ENCODE measurements around the gene PAPOLB. TPM values are rescaled to one million over a fixed set of nuclear protein-coding genes. Genes with fewer than 3 reads are reported as not detected.

PAPOLB gene
- total and polyA plus RNA-seq, 7 experiments from 2014 or later: not detected

DNA sequence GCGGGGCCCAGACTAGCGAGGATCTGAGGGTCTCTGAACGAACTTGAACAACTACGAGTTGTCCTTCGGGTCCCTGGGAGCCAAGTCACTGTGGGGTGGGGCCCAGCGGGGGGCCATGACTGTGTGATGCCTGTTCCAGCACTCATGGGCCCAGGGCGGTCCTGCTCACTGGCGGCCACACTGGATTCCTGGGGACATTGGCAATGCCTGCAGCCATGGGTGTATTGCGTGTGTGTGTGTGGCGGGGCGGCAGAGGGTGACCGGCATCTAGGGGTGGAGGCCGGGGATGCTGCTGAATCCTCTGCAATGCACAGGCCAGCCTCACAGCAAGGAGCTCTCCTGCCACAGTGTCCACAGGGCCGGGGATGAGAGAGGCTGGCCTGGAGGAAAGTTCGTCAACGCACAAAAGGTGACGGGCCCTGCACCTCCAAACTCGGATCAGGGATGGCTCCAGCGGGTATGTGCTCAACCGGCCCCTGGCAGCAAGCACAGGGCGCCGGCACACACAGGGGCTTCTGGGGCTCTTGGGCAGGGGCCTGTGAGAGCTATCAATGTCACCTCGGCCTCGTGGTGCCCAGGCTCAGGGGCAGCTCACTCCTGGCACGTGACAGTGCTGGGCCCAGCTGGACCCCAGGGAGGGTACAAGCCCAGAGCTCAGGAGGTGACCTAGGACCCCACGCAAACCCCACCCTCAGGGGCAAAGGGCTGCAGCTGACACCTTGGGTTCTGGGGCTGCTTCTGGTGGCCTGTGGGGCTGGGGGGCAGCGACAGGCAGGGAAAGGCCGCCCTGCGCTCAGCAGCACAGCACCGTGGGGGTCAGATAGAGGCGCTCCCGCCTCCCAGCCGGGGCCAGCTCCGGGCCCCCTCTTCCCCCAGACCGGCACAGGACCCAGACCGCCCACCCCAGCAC, 27.9 kb downstream of the PAPOLB start:
- no peaks in the 10 kb centered on the region for H3K36me3 Mint-ChIP-seq
- DNase-seq (no peak), ATAC-seq (no peak)
- no peak overlapping the region for H3K4me3 ChIP-seq (ENCODE audit: low read length)
- no peaks in the 10 kb centered on the region for H3K4me1 ChIP-seq (ENCODE audit: control insufficient read depth in 2 of 2, insufficient read depth in 2 of 2, low read length in 2 of 2)
- intact Hi-C loops (cut with micrococcal nuclease): no loop called here
- H3K4me3 Mint-ChIP-seq: no peak overlapping the region
- no peak overlapping the region for H3K27ac Mint-ChIP-seq
- POLR2A ChIA-PET: no interaction called here
- H3K4me1 Mint-ChIP-seq: peaks cover 0 to 6% (median 5%) of the 10 kb centered on the region in 7 donors
- H3K36me3 ChIP-seq (ENCODE audit: control insufficient read depth in 2 of 3, insufficient read depth in 3 of 3, low read length in 3 of 3): no peaks in the 10 kb centered on the region
- no peaks in the 10 kb centered on the region for H3K9me3 ChIP-seq (ENCODE audit: control insufficient read depth in 2 of 3, low read length in 3 of 3)
- no peak overlapping the region for H3K27ac ChIP-seq (ENCODE audit: low read depth, low read length)
- CTCF ChIA-PET: interaction anchor here (0.6 kb wide), 1 partner anchor 251 kb away, joined by 3 read pairs; no protein-coding TSS in a partner anchor
- peaks cover 0 to 2% (median 0%) of the 10 kb centered on the region in 11 donors for H3K9me3 Mint-ChIP-seq
- no peaks in the 10 kb centered on the region for H3K27me3 Mint-ChIP-seq
- no peaks in the 10 kb centered on the region for H3K27me3 ChIP-seq (ENCODE audit: control insufficient read depth in 2 of 2, insufficient read depth in 2 of 2, low read length in 2 of 2)

GRCh38 chr7:4833176-4833575, 28.7 kb downstream of the PAPOLB start:
- Histone ChIP-seq H3K9me3 (ENCODE audit: control insufficient read depth in 2 of 3, low read length in 3 of 3) (no peaks in the 10 kb centered on the region), H3K36me3 (ENCODE audit: control insufficient read depth in 2 of 3, insufficient read depth in 3 of 3, low read length in 3 of 3) (no peaks in the 10 kb centered on the region), H3K4me3 (ENCODE audit: low read length) (no peak overlapping the region), H3K27ac (ENCODE audit: low read depth, low read length) (no peak overlapping the region), H3K27me3 (ENCODE audit: control insufficient read depth in 2 of 2, insufficient read depth in 2 of 2, low read length in 2 of 2) (no peaks in the 10 kb centered on the region), H3K4me1 (ENCODE audit: control insufficient read depth in 2 of 2, insufficient read depth in 2 of 2, low read length in 2 of 2) (no peaks in the 10 kb centered on the region)
- no peak for DNase-seq
- Mint-ChIP-seq H3K4me1 (peaks cover 0 to 6% (median 5%) of the 10 kb centered on the region in 7 donors), H3K4me3 (no peak overlapping the region), H3K36me3 (no peaks in the 10 kb centered on the region), H3K27me3 (no peaks in the 10 kb centered on the region), H3K9me3 (peaks cover 0 to 2% (median 0%) of the 10 kb centered on the region in 11 donors), H3K27ac (no peak overlapping the region)
- ChIA-PET CTCF (no interaction called here), POLR2A (no interaction called here)
- intact Hi-C loops (cut with micrococcal nuclease): no loop called here
- no peak for ATAC-seq

- ChIA-PET POLR2A (no interaction called here), CTCF (no interaction called here)
- H3K4me3 ChIP-seq (ENCODE audit: low read length): no peak overlapping the region
- H3K27ac ChIP-seq (ENCODE audit: low read depth, low read length): no peak overlapping the region
- H3K4me1 ChIP-seq (ENCODE audit: control insufficient read depth in 2 of 2, insufficient read depth in 2 of 2, low read length in 2 of 2): no peaks in the 10 kb centered on the region
- H3K36me3 ChIP-seq (ENCODE audit: control insufficient read depth in 2 of 3, insufficient read depth in 3 of 3, low read length in 3 of 3): no peaks in the 10 kb centered on the region
- no peaks in the 10 kb centered on the region for H3K9me3 ChIP-seq (ENCODE audit: control insufficient read depth in 2 of 3, low read length in 3 of 3)
- H3K27me3 Mint-ChIP-seq: no peaks in the 10 kb centered on the region
- H3K27ac Mint-ChIP-seq: no peak overlapping the region
- H3K9me3 Mint-ChIP-seq: peaks cover 0 to 2% (median 0%) of the 10 kb centered on the region in 11 donors
- DNase-seq (no peak), ATAC-seq (no peak)
- H3K4me1 Mint-ChIP-seq: peaks cover 0 to 6% (median 5%) of the 10 kb centered on the region in 7 donors
- intact Hi-C loops (cut with micrococcal nuclease): no loop called here
- H3K36me3 Mint-ChIP-seq: no peaks in the 10 kb centered on the region
- H3K27me3 ChIP-seq (ENCODE audit: control insufficient read depth in 2 of 2, insufficient read depth in 2 of 2, low read length in 2 of 2): no peaks in the 10 kb centered on the region
- no peak overlapping the region for H3K4me3 Mint-ChIP-seq
Measured at GRCh38 chr7:4832711-4833110, 29.1 kb downstream of the PAPOLB start.

DNA sequence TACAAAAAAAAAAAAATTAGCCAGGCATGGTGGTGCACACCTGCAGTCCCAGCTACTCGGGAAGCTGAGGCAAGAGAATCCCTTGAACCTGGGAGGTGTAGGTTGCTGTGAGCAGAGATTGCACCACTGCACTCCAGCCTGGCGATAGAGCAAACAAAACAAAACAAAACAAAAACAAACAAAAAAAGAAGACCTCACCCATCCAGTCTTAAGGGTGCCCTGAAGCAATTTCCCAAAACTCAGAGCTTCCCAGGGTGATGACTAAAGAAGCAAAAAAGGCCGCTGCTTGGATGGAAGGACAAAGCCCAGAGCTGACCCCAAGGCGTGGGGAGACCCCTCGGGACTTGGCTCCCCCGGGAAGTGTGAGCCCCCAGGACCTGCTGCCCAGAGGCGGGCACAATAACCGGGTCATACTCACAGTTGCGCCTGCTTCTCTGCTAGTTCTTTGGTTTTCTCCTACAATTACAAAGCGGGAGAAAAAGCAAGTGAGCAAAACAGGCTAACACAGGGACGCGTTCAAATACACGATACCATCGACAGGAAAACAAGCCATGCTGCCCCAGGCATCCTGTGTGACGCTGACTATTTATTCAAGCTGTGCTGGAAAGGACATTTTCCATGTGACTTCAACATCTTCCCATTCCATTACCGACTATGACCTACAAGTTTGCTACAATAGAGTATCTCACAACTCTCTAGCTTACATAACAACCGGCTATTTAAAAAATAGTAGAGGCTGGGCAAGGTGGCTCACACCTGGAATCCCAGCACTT, 29.9 kb downstream of the PAPOLB start:
- Mint-ChIP-seq H3K4me3 (no peak overlapping the region), H3K27ac (no peak overlapping the region), H3K36me3 (no peaks in the 10 kb centered on the region), H3K4me1 (peaks cover 0 to 6% (median 5%) of the 10 kb centered on the region in 7 donors), H3K27me3 (no peaks in the 10 kb centered on the region), H3K9me3 (peaks cover 0 to 1% (median 0%) of the 10 kb centered on the region in 11 donors)
- no peaks in the 10 kb centered on the region for H3K36me3 ChIP-seq (ENCODE audit: control insufficient read depth in 2 of 3, insufficient read depth in 3 of 3, low read length in 3 of 3)
- intact Hi-C loops (cut with micrococcal nuclease): no loop called here
- H3K4me3 ChIP-seq (ENCODE audit: low read length): no peak overlapping the region
- ATAC-seq (no peak), DNase-seq (no peak)
- no peaks in the 10 kb centered on the region for H3K4me1 ChIP-seq (ENCODE audit: control insufficient read depth in 2 of 2, insufficient read depth in 2 of 2, low read length in 2 of 2)
- H3K27me3 ChIP-seq (ENCODE audit: control insufficient read depth in 2 of 2, insufficient read depth in 2 of 2, low read length in 2 of 2): no peaks in the 10 kb centered on the region
- CTCF ChIA-PET: interaction anchor here (0.6 to 3.9 kb wide), 4 partner anchors 9 to 254 kb away, joined by 3 to 25 read pairs (median 4); no protein-coding TSS in a partner anchor
- POLR2A ChIA-PET: no interaction called here
- no peak overlapping the region for H3K27ac ChIP-seq (ENCODE audit: low read depth, low read length)
- H3K9me3 ChIP-seq (ENCODE audit: control insufficient read depth in 2 of 3, low read length in 3 of 3): no peaks in the 10 kb centered on the region

DNA sequence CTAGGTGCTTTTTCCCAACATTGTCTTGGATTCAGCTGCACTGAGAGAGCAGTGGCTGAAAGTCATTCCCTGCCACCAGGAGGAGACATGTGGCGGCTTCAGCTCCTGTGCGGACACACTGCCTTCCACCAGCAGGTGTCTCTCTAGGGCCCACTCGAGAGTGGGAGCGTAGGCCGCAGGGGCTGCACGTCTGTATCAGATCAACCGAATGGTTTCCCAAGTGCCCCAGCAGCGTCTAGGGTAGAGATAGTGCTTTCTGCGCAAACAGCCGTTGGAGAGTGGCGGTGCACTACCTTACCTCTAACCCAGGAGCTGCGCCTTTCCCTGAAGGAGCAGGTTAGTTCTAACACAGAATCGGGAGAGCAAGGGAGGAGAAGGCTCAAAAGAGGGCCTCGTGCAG, 31.7 kb downstream of the PAPOLB start:
- intact Hi-C loops (cut with micrococcal nuclease): loop anchor here in 1 of 2 donors (1.0 kb wide), 2 partner anchors 143 to 255 kb away; no protein-coding TSS in a partner anchor
- H3K27me3 ChIP-seq (ENCODE audit: control insufficient read depth in 2 of 2, insufficient read depth in 2 of 2, low read length in 2 of 2): no peaks in the 10 kb centered on the region
- Mint-ChIP-seq H3K27ac (peak overlapping the region in 2 of 9 donors; percentile 64 to 87), H3K4me1 (peaks cover 0 to 6% (median 5%) of the 10 kb centered on the region in 7 donors), H3K27me3 (peaks cover 0 to 7% (median 0%) of the 10 kb centered on the region in 5 donors), H3K4me3 (no peak overlapping the region), H3K36me3 (no peaks in the 10 kb centered on the region), H3K9me3 (no peaks in the 10 kb centered on the region)
- POLR2A ChIA-PET: no interaction called here
- H3K4me3 ChIP-seq (ENCODE audit: low read length): no peak overlapping the region
- H3K36me3 ChIP-seq (ENCODE audit: control insufficient read depth in 2 of 3, insufficient read depth in 3 of 3, low read length in 3 of 3): no peaks in the 10 kb centered on the region
- peak; percentile 79 for ATAC-seq
- no peaks in the 10 kb centered on the region for H3K4me1 ChIP-seq (ENCODE audit: control insufficient read depth in 2 of 2, insufficient read depth in 2 of 2, low read length in 2 of 2)
- CTCF ChIA-PET: interaction anchor here (0.9 to 3.9 kb wide), 3 partner anchors 11 to 256 kb away, joined by 3 to 25 read pairs (median 8); no protein-coding TSS in a partner anchor
- peak; percentile 23 to 69 (median 49) for DNase-seq
- H3K27ac ChIP-seq (ENCODE audit: low read depth, low read length): no peak overlapping the region
- no peaks in the 10 kb centered on the region for H3K9me3 ChIP-seq (ENCODE audit: control insufficient read depth in 2 of 3, low read length in 3 of 3)

- Histone ChIP-seq H3K27ac (ENCODE audit: low read depth, low read length) (no peak overlapping the region), H3K4me3 (ENCODE audit: low read length) (no peak overlapping the region), H3K36me3 (ENCODE audit: control insufficient read depth in 2 of 3, insufficient read depth in 3 of 3, low read length in 3 of 3) (no peaks in the 10 kb centered on the region), H3K9me3 (ENCODE audit: control insufficient read depth in 2 of 3, low read length in 3 of 3) (no peaks in the 10 kb centered on the region), H3K27me3 (ENCODE audit: control insufficient read depth in 2 of 2, insufficient read depth in 2 of 2, low read length in 2 of 2) (no peaks in the 10 kb centered on the region), H3K4me1 (ENCODE audit: control insufficient read depth in 2 of 2, insufficient read depth in 2 of 2, low read length in 2 of 2) (no peaks in the 10 kb centered on the region)
- ChIA-PET POLR2A (no interaction called here), CTCF (interaction anchor here (2.0 to 3.9 kb wide), 2 partner anchors 255 to 257 kb away, joined by 8 to 25 read pairs; no protein-coding TSS in a partner anchor)
- intact Hi-C loops (cut with micrococcal nuclease): loop anchor here in 1 of 2 donors (10.0 kb wide), 1 partner anchor 56 kb away; the partner anchor contains the start of gene RADIL
- Mint-ChIP-seq H3K4me1 (peaks cover 0 to 6% (median 5%) of the 10 kb centered on the region in 7 donors), H3K27me3 (peaks cover 0 to 8% (median 0%) of the 10 kb centered on the region in 5 donors), H3K36me3 (no peaks in the 10 kb centered on the region), H3K4me3 (no peak overlapping the region), H3K27ac (no peak overlapping the region), H3K9me3 (no peaks in the 10 kb centered on the region)
- DNase-seq (no peak), ATAC-seq (no peak)
Measured at GRCh38 chr7:4828720-4829383, 33.0 kb downstream of the PAPOLB start.

All from naive thymus-derived CD4-positive, alpha-beta T cell (primary cell).